Muscle of back (tissue), 11 donors: ENCODE results near the gene CCR8. TPM values are rescaled to one million over a fixed set of nuclear protein-coding genes. Genes with fewer than 3 reads are reported as not detected.
"Not testable (repeated sequence)": the region's sequence is repeated elsewhere in the genome, so short reads cannot be mapped to it uniquely, and the experiment has no call there.

Experiments used
- DNase-seq, 3 donors: peaks; one replicate each; pipeline versions ENCODE4 v3.0.0 to v3.0.0-alpha.2; 2013
- polyA plus RNA-seq, 10 donors: library from polyadenylated mRNA; unstranded; fragments of 120-200 nt; gene quantifications; one replicate each; pipeline ENCODE4 v1.2.1, GENCODE V29; 2013; ENCODE audit not compliant: insufficient read length in 10 of 10

The CCR8 gene
- polyA plus RNA-seq, 10 donors: 0.12 TPM; not detected in 9

- no peak for DNase-seq
Measured at GRCh38 chr3:39349080-39349479, 19.6 kb downstream of the CCR8 start.

GRCh38 chr3:39350714-39351113 lies 21.2 kb downstream of the CCR8 start:
- no peak for DNase-seq

GRCh38 chr3:39351134-39351533 lies 21.6 kb downstream of the CCR8 start:
- DNase-seq: not testable (repeated sequence)

DNA sequence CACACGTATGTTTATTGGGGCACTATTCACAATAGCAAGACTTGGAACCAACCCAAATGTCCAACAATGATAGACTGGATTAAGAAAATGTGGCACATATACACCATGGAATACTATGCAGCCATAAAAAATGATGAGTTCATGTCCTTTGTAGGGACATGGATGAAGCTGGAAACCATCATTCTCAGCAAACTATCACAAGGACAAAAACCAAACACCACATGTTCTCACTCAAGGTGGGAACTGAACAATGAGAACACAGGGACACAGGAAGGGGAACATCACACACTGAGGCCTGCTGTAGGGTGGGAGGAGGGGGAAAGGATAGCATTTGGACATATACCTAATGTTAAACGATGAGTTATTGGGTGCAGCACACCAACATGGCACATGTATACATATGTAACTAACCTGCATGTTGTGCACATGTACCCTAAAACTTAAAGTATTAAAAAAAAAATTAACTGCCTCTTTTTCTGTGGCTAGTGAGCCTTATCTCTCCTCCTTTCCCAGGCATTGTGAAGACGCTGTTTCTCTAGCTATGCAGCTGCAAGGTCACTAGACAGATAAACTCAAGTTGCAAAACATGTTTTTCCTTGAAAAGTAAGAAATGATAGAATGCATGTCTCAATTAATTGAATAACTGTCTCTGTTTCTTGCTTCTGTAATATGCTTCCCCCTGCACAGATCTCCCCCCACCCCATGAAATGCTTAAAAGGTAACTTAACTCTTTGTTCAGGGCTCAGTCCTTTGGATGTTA lies 23.8 kb downstream of the CCR8 start:
- DNase-seq: not testable (repeated sequence)

DNA sequence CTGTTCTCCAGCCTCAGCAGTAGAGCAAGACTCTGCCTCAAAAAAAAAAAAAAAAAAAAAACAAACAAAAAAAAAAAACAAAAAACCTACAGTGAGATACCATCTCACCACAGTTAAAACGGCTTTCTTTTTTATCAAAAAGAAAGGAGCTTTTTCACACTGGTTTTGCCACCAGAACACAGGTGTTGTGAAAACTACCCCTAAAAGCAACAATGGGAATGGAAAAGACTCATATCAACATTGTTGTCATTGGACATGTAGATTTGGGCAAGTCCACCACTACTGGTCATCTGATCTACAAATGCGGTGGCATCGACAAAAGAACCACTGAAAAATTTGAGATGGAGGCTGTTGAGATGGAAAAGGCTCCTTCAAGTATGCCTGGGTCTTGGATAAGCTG lies 28.8 kb downstream of the CCR8 start:
- no peak for DNase-seq

DNA sequence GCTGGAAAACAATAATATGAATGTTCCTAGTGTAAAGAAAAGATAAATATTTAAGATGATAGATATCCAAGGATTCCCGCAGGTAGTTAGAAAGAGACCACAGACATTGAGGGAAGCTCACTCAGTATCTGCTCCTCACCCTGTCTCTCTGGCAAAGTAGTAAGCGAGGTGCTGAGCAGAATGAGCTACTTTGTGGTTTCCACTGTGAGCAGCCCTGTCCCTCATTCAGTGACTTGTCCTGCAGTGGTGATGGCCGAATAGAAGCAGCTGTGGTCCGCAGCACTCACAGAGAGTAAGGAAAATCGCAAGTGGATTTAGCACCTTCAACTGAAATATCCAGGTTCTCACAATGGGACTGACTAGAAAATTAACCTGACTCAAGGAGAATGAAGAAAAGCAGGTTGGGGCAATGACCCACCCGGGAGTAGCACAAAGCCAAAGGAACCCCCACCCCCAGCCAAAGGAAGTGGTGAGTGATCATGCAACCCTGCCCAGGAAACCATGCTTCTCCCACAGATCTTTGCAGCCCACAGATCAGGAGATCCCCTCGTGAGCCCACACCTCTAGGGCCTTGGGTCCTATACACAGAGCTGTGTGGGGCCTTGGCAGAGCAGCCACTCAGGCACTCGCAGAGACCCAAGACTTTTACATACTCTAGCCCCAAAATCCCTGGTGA lies 31.9 kb downstream of the CCR8 start:
- DNase-seq: no peak

- DNase-seq: no peak
Measured at GRCh38 chr3:39362192-39362591, 32.7 kb downstream of the CCR8 start.

- no peak for DNase-seq
Measured at GRCh38 chr3:39362812-39363211, 33.3 kb downstream of the CCR8 start.

DNA sequence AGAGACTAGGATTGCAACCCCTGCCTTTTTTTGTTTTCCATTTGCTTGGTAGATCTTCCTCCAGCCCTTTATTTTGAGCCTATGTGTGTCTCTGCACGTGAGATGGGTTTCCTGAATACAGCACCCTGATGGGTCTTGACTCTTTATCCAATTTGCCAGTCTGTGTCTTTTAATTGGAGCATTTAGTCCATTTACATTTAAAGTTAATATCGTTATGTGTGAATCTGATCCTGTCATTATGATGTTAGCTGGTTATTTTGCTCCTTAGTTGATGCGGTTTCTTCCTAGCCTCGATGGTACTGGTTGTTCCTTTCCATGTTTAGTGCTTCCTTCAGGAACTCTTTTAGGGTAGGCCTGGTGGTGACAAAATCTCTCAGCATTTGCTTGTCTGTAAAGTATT lies 40.9 kb downstream of the CCR8 start:
- DNase-seq: not testable (repeated sequence)

DNA sequence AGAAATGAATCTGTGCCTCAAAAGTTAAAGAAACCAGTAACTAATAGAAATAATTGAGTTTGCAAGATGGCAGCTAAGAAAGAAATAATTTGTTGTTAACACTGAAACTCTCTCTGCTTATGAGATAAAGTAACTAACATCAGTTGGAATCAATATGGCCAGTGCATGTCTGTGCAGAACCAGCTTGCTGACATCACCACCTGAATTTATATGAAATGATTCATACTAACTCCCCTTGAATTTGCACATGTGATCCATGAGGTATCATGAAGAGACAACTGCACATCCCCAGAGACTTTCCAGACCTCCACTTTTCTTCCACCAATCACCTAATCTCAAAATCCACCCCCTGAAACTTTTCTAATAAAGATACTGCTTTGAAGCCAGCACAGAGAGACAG lies 43.3 kb downstream of the CCR8 start:
- DNase-seq: no peak

DNA sequence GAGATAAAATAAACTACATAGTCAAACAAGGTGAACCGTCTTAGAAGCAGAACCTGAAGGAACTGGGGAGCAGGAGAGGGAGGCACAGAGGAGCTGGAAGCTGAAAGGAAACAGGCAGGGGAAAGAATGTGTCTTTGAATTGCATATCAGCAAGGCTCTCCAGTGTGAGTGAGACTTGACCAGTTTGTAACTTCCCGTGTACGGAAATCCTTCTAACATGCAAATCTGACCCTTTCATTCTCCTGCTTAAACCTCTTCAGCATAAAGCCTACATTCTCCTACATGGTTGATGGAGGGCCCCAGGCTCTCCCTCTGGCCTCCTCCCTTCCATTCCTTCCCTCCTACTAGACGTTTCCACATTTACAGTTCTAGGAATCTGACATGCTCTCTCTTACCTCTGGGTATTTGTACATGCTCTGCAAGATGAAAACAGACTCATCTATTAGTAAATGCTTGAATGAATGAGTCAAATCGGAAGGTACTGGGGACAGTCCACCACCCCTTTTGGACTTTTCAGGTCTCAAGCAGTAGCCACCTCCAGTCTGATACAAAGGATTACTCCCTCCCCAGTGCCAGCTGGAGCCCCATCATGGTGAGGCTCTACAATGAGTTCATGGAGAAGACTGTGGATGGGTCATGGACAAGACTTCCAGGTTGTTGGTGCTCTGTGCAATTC lies 47.6 kb downstream of the CCR8 start:
- DNase-seq: no peak

GRCh38 chr3:39378088-39378487 lies 48.6 kb downstream of the CCR8 start:
- no peak for DNase-seq

DNA sequence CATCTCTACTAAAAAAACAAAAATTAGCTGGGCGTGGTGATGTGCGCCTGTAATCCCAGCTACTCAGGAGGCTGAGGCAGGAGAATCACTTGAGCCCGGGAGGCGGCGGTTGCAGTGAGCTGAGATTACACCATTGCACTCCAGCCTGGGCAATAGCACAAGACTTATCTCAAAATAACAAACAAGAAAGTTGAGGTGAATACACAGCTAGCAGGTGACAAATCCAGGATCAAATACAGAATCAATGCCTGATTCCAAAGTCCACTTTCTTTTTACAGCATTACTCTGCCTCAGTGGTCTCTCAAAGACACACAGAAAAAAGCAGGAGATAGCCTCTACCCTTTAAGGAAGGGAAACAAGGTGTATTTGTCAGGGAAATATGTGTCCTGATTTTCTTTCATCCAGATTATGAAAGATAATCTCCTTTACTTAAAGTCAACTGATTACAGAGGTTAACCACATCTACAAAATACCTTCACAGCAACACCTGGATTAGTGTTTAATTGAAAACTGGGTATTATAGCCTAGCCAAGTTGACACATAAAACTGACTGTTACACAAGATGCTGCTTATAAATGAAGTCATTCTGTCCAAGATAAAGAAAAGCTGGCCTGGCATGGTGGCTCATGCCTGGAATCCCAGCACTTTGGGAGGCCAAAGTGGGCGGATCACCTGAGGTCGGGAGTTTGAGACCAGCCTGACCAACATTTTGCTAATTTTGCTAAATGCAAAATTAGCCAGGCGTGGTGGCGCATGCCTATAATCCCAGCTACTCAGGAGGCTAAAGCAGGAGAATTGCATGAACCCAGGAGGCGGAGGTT lies 49.7 kb downstream of the CCR8 start:
- no peak for DNase-seq

GRCh38 chr3:39379778-39380155 lies 50.3 kb downstream of the CCR8 start:
- no peak for DNase-seq

- no peak for DNase-seq
Measured at GRCh38 chr3:39381432-39381831, 51.9 kb downstream of the CCR8 start.

Other genes with a start within 250 kb of the CCR8 start
- gene GORASP1, start 222.1 kb upstream of the CCR8 start, polyA plus RNA-seq: 10 to 100 TPM; 25.6 to 43.0 (median 33.9) TPM
- gene TTC21A, start 222.0 kb upstream of the CCR8 start, polyA plus RNA-seq: 1 to 10 TPM; 1.3 to 5.7 (median 2.7) TPM
- gene CSRNP1, start 176.1 kb upstream of the CCR8 start, polyA plus RNA-seq: 1 to 10 TPM; 3.6 to 9.7 (median 6.1) TPM
- 100 to 1,000 TPM in 9 of 10 donors, 10 to 100 TPM in 1; 45.2 to 483 (median 169) TPM for gene XIRP1, start 137.1 kb upstream of the CCR8 start, polyA plus RNA-seq
- 1 to 10 TPM; 2.1 to 4.7 (median 4.1) TPM for gene CX3CR1, start 49.7 kb upstream of the CCR8 start, polyA plus RNA-seq
- gene SLC25A38, start 53.7 kb downstream of the CCR8 start, polyA plus RNA-seq: 10 to 100 TPM; 15.7 to 20.2 (median 16.7) TPM
- gene RPSA, start 77.0 kb downstream of the CCR8 start, polyA plus RNA-seq: 1,000 to 10,000 TPM; 1,596 to 2,492 (median 2,126) TPM
- gene MOBP, start 138.0 kb downstream of the CCR8 start, polyA plus RNA-seq: under 1 TPM in 5 of 10 donors, not detected in 5; 0.03 to 0.24 (median 0.06) TPM